SW480 (cell line): ENCODE data around the gene ANO8.

Experiments used
- DNase-seq: peaks from one replicate; pipeline ENCODE4 v3.0.0-alpha.2; 2016; ENCODE audit warnings: low spot score

Gene ANO8

GRCh38 chr19:17346109-17346671, 11.5 kb upstream of the ANO8 start:
- peak; percentile 54 for DNase-seq

DNA sequence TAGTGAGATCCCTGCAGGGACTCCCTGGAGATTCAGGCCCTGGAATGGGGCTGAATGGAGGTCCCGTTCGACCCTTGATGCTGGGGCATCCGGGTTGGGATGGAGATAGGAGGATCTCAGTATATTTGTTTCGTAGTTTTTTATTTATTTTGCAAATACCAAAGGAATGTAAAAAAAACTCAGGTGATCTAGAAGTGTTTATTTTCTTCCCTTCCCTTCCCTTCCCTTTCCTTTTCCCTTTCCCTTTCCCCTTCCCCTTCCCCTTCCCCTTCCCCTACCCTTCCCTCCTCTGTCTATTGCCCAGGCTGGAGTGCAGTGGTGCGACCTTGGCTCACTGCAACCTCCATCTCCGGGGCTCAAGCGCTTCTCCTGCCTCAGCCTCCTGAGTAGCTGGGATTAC, 7.2 kb upstream of the ANO8 start:
- DNase-seq = no peak

DNA sequence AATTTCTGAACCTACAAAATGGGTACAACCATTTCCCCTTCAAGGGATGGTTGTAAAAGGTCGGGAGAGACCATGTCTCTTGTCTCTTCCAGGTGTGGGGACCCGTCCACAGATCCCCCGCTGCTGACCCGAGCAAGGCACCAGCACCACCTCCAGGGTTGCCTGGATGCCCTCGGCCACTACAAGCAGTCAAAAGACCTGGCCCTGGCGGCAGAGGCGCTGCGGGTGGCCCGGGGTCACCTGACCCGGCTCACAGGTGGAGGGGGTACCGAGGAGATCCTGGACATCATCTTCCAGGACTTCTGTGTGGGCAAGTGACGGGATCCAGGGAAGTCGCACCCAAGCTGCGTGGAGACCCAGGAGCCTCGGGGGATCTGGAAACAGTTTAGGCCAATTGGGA, 6.7 kb upstream of the ANO8 start:
- no peak for DNase-seq

DNA sequence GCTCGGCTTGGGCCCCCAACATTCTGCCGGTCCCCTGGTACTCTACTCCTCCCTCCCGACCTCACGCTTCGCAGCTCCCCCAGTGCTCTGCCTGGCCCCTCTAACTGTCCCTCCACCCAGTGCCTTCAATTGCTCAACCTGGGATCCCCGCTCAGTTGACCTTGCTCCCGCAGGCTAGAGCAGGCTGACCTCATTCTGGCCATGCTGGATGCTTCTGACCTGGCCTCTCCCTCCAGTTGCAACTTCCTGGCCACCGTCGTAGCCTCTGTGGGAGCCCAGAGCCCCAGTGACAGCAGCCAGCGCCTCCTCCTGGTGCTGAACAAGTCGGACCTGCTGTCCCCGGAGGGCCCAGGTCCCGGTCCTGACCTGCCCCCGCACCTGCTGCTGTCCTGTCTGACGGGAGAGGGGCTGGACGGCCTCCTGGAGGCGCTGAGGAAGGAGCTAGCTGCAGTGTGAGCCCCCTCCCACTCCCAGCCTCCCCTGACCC, 6.3 kb upstream of the ANO8 start:
- DNase-seq = no peak

GRCh38 chr19:17340302-17340870, 5.7 kb upstream of the ANO8 start:
- DNase-seq = peak; percentile 46

DNA sequence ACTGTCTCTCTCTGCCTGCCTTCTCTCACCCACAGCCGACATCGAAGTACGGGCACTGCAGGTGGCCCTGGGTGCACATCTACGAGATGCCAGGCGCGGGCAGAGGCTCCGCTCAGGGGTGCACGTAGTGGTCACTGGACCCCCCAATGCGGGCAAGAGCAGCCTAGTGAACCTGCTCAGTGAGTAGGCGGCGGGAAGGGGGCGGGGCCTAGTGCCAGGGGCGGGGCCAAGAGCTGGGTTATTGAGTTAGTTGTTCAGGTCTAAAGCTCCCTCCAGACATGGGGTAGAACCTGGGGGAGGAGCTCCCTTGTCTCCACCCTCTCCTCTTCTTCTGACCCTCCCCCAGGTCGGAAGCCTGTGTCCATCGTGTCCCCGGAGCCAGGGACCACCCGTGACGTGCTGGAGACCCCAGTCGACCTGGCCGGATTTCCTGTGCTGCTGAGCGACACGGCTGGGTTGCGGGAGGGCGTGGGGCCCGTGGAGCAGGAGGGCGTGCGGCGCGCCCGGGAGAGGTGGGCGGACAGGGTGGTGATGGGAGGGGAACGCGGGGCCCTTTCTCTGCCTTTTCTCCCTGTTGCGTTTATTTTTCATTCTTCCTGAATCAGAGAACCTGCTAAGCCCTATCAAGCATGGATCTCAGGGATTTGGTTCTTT, 4.6 kb upstream of the ANO8 start:
- no peak for DNase-seq

GRCh38 chr19:17338433-17339078, 3.9 kb upstream of the ANO8 start:
- DNase-seq = no peak

GRCh38 chr19:17337675-17338432, 3.2 kb upstream of the ANO8 start:
- DNase-seq = peak; percentile 44

GRCh38 chr19:17336872-17337674, 2.4 kb upstream of the ANO8 start, which contains the start of gene GTPBP3:
Gene GTPBP3 (plus strand): TSS chr19:17337553. CDS start chr19:17337612, 59 bp downstream.
- peak; percentile 99 for DNase-seq

- no peak for DNase-seq
Measured at GRCh38 chr19:17335575-17335974, 920 bp upstream of the ANO8 start.

- peak; percentile 55 for DNase-seq
Measured at GRCh38 chr19:17333611-17334413, 843 bp downstream of the ANO8 start.

DNA sequence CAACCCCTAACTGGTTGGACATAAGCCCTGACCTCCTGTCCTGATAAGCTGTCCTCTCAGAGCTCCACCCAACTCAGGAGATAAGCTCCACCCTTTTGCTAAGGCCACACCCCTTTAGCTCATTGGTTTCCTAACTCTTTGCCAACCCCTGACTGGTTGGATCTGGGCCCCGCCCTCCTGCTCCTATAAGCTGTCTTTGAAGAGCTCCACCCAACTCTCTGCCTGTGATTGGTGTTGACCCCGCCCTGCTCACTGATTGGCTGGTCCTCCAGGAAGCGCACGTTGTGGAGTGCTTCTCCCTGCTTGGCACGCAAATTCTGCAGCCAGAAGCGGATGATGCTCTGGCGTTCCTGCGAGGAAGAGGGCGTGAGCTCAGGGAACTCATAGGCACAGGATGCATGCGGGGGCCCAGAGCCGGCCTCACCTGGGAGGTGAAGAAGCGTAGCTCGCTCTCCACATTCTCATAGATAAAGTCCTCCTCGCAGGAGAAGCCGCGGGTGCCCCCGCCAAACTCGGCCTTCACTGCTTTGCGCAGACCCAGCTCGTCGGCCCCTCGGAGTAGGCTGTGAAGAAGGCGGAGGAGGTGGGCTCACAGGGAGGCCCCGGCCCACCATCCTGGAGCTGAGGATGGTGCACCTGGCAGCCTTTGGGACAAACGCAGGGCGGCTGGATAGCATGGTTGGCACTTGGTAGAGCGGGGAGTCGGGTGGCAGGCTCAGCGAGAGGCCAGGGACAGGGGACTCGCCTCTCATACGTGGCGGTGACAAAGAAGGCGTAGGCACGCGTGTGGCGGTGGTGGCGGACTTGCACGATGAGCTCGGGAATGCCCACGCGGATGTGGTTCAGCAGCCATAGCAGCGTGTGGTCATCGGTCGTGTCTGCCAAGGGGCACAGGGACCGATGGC, 1.7 kb downstream of the ANO8 start:
- peak; percentile 89 for DNase-seq

- no peak for DNase-seq
Measured at GRCh38 chr19:17332360-17332676, 2.3 kb downstream of the ANO8 start.

GRCh38 chr19:17331045-17331558, 3.6 kb downstream of the ANO8 start:
- DNase-seq = peak; percentile 40

DNA sequence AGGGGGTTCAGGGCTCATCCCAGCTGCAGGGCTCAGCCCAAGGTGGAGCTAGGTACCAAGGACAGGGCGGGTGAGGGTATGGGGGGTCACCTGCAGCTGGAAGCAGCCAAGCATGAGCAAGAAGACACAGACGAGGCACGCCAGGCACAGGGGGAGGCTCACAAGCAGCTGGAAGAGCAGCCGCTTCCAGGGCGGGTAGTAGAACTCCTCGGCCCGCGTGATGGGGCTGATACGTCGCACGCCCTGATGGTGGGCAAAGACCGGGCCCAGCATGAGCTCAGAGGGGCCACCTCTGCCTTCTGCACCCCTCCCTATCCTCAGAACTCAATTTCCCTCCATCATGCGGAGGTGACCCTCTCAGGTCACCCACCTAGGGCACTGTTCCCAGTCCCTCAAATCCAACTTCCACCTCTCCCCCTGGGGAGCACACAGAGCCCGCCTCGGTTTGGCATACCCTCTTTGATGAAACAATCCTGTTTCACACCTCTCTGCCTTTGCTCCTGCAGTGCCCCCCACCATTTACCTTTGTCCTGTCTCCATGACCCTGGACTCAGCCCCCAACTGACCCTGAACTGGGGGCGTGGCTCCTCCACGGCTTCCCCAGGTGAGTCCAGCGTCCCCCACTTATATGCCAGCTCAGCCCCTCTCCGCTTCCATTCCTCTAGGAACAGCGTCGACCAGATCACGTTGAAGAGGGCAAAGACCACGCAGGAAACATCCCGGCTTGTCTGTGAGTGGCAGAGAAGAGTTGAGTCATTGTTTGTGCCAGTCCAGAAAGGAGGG, 4.2 kb downstream of the ANO8 start:
- no peak for DNase-seq

DNA sequence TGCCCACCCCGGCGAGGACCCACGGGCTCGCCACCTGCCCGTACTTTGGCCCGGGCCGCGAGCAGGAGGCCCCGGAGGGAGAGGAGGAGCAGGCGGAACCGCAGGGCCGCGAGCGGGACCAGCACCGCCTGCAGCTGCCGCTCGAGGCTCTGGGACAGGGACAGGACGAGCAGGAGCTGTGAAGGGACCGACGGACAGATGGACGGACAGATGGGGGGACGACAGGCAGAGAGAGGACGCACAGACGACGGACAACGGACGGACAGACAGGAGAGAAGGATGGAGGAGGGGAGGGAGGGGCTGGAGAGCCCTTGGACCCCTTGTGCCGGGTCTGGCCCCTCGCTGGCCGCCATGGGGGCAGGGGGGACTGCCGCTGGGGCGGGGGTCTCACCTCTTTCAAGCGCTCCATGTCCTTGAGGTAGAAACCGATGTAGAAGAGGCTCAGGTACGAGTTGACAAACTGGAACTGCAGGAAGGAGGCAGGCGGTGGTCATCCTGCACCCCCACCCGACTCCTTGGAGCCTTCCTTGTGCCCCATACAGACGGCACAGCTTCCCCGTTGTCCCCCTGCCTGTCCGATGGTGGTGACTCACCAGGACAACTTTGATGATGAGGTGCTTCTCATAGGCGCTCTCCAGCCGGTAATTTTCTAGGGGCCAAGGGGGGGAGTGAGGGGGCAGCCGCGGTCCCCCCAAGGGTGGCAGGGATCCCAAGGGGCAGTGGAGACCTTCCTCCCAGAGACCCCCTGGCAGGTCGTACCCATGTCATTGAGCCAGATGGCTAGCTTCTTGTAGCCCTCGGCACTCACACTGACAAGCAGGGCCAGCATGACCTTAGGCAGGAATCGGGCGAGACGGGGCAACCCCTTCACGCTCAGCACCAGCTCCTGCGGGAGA, 5.0 kb downstream of the ANO8 start:
- DNase-seq = no peak

DNA sequence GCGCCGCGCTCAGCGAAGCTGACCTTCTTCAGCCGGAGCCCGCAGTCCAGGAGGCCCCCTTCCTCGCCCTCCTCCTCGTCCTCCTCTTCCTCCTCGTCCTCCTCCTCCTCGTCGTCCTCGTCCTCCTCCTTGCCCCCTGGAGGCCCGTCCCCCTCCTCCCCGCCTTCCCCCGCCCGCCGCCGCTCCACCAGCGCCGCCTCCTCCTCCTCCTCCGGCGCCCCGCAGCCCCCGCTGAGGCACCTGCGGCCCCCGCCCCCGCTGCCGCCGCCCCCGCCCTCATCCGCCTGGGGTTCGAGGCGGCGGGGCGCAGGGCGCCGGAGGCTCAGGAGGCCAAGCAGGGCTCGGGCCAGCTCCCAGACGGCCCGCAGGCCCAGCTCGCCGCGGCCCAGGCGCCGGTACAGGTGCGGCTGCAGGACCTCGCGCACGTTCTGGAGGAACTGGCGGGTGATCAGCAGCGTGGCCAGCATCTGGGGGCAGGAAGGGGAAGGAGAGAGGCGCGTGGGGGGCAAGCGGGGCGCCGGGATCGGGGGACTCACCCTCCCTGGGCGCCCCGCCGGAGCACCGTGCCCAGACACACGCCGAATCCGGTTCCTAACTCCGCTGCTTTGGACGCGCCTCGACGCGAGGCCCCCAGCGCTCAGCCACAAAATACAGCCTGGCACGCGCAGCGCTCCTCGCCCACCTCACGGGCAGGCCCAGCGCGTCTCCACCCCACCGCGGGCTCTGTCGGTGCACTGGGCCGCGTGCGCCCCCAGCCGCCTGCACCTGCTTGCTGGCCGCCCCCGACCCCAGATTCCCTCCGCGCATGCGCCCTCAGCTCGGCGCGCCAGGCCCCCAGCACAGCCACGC, 5.9 kb downstream of the ANO8 start:
- no peak for DNase-seq
